RWPE1 (cell line): ENCODE results near the gene PALLD.

ENCODE experiments used
- CTCF ChIA-PET: fragments of 350-600 bp; sonication (Branson Sonifier 250); formaldehyde crosslinking; extraction: SDS; loops from one replicate; lab custom pipeline; 2021; lab: Yijun Ruan, JAX
- POLR2A ChIA-PET: fragments of 400-600 bp; formaldehyde crosslinking; extraction: SDS; loops from one replicate; lab custom pipeline; 2020; ENCODE audit warnings: antibody characterized with exemption; ENCODE audit not compliant: low non-redundant PET; lab: Yijun Ruan, JAX
- DNase-seq: peaks from one replicate; pipeline ENCODE4 v3.0.0; 2012; ENCODE audit warnings: low spot score
- H3K27ac ChIP-seq: fragments of 450-650 bp; 2 replicates; pipeline ENCODE4 v1.5.1; 2017
- CTCF ChIP-seq: fragments of 450-650 bp; conservative IDR thresholded peaks from 2 replicates; pipeline ENCODE4 v1.5.1; 2017; ENCODE audit warnings: low read depth, mild to moderate bottlenecking

Gene PALLD

GRCh38 chr4:168585168-168586091 is 88.6 kb downstream of the PALLD start:
- ChIA-PET POLR2A (interaction anchor here (0.7 kb wide), 1 partner anchor 1612 kb away, joined by 3 read pairs; no protein-coding TSS in a partner anchor), CTCF (interaction anchor here (0.6 to 1.5 kb wide), 8 partner anchors 11 to 247 kb away, joined by 3 to 10 read pairs (median 4); no protein-coding TSS in a partner anchor)
- H3K27ac ChIP-seq, result no peak overlapping the region

GRCh38 chr4:168586926-168587325 is 90.1 kb downstream of the PALLD start:
- no peak for DNase-seq
- ChIA-PET POLR2A (no interaction called here), CTCF (interaction anchor here (0.6 to 1.2 kb wide), 6 partner anchors 28 to 293 kb away, joined by 3 to 4 read pairs (median 4); no protein-coding TSS in a partner anchor)
- no peak for TF ChIP-seq CTCF
- peak overlapping the region; percentile 90 for H3K27ac ChIP-seq

More at GRCh38 chr4:168585168-168586091, 88.6 kb downstream of the PALLD start:
- peak; percentile 74 for DNase-seq
- peak; percentile 78 for TF ChIP-seq CTCF

GRCh38 chr4:168587411-168588125 is 90.7 kb downstream of the PALLD start:
- TF ChIP-seq CTCF, result no peak
- peak; percentile 86 for DNase-seq
- peak overlapping the region; percentile 90 for H3K27ac ChIP-seq
- ChIA-PET CTCF (interaction anchor here (0.6 to 1.2 kb wide), 4 partner anchors 44 to 292 kb away, joined by 3 to 4 read pairs (median 4); no protein-coding TSS in a partner anchor), POLR2A (no interaction called here)

GRCh38 chr4:168588916-168589531 is 92.2 kb downstream of the PALLD start:
- CTCF ChIA-PET, result no interaction called here

GRCh38 chr4:168592676-168593075 is 95.8 kb downstream of the PALLD start:
- no peak for TF ChIP-seq CTCF
- DNase-seq, result no peak
- ChIA-PET CTCF (interaction anchor here (0.6 to 0.7 kb wide), 3 partner anchors 10 to 288 kb away, joined by 3 to 5 read pairs (median 3); no protein-coding TSS in a partner anchor), POLR2A (interaction anchor here (0.7 kb wide), 1 partner anchor 64 kb away, joined by 3 read pairs; no protein-coding TSS in a partner anchor)
- H3K27ac ChIP-seq, result no peak overlapping the region

More at GRCh38 chr4:168588916-168589531, 92.2 kb downstream of the PALLD start:
- no peak for TF ChIP-seq CTCF
- H3K27ac ChIP-seq, result 0 out of 2 replicates have a peak overlapping the region, but pooled peaks have one; percentile 90
- POLR2A ChIA-PET, result no interaction called here
- DNase-seq, result peak; percentile 89
